Psoas muscle (tissue), 8 donors: Measurements from ENCODE around the gene EVL. TPM values are rescaled to one million over a fixed set of nuclear protein-coding genes. Genes with fewer than 3 reads are reported as not detected.
A peak's percentile ranks its signal among the peaks of the same experiment; 100 is the strongest.

ENCODE experiments used
- ATAC-seq, 4 donors: fragments of 200-7000 bp; cut with Tn5 transposase; one replicate each; pipeline ENCODE4 v1.9.1; 2020; ENCODE audit warnings: moderate library complexity in 3 of 4, mild to moderate bottlenecking in 2 of 4
- DNase-seq, 2 donors: peaks; one replicate each; pipeline ENCODE4 v3.0.0-alpha.2; 2020
- H3K27ac ChIP-seq: fragments of 200-600 bp; one replicate; pipeline ENCODE4 v1.8.0; 2022
- H3K27me3 ChIP-seq, 3 donors: fragments of 200-600 bp in 1 of 3; one replicate each; pipeline versions ENCODE4 v1.6.1 to v1.8.0; 2013 to 2022; ENCODE audit warnings: low read length in 2 of 3, mild to moderate bottlenecking in 2 of 3, moderate library complexity in 1 of 3; ENCODE audit not compliant: insufficient read depth in 3 of 3
- H3K36me3 ChIP-seq, 2 donors: fragments of 200-600 bp in 1 of 2; one replicate each; pipeline versions ENCODE4 v1.6.1 to v1.8.0; 2013 to 2022; ENCODE audit warnings: low read depth in 1 of 2, mild to moderate bottlenecking in 1 of 2, moderate library complexity in 1 of 2; ENCODE audit not compliant: insufficient read depth in 1 of 2
- H3K4me1 ChIP-seq: fragments of 200-600 bp; one replicate; pipeline ENCODE4 v1.8.0; 2022
- H3K4me3 ChIP-seq: fragments of 200-600 bp; one replicate; pipeline ENCODE4 v1.8.0; 2022; ENCODE audit warnings: mild to moderate bottlenecking
- H3K9me3 ChIP-seq: fragments of 200-600 bp; one replicate; pipeline ENCODE4 v1.8.0; 2022
- WGBS, 3 donors: extraction: QIAGEN DNeasy Blood & Tissue Kit; methylation state at CpG; one replicate each; pipeline versions ENCODE4 v1.1.6 to v1.1.7; 2013; 5-methylcytosine and 5-hydroxymethylcytosine counted together
- intact Hi-C, 2 donors: fragments of 100-400 bp; cut with DNase I; formaldehyde crosslinking; loops; one replicate each; pipeline versions ENCODE4 v1.11.0 to v1.14.2; 2022
- polyA plus RNA-seq, 3 donors: library from polyadenylated mRNA; stranded (reverse); fragments of 200-250 nt; gene quantifications; one replicate each; pipeline ENCODE4 v1.2.3, GENCODE V29; 2013
- total RNA-seq, 4 donors: library from RNA; stranded (reverse); fragmentation: NEBNext Ultra II Directional in 2 of 4; extraction: Animal tissue kit (Norgen Biotek cat#: 25700) in 2 of 4; gene quantifications; one replicate each; pipeline versions ENCODE4 v1.2.1 to v1.2.4, GENCODE V29; 2021 to 2023
- TF ChIP-seq, protein P1 (sequence below): fragments of 200-600 bp; IDR thresholded peaks from one replicate; pipeline ENCODE4 v1.8.0; 2022; ENCODE audit warnings: antibody characterized with exemption
- donor health status: healthy with polysubstance abuse.
- donor health status: DM: no; HTN: no; CAD: no; lungs with moderate emphysema.
- donor health status: Bipolar disorder and iron deficiency.
- donor health status: healthy.
- donor health status: DM: yes; HTN: yes; CAD: no.
- donor health status: DM: no; HTN: no; CAD: no.
- donor health status: DM: no; HTN: no; CAD: no.
- donor health status: DM: yes; HTN: yes; CAD: no.

Gene EVL
- total and polyA plus RNA-seq, 7 donors, result 9.6 to 30.4 (median 17.1) TPM

DNA sequence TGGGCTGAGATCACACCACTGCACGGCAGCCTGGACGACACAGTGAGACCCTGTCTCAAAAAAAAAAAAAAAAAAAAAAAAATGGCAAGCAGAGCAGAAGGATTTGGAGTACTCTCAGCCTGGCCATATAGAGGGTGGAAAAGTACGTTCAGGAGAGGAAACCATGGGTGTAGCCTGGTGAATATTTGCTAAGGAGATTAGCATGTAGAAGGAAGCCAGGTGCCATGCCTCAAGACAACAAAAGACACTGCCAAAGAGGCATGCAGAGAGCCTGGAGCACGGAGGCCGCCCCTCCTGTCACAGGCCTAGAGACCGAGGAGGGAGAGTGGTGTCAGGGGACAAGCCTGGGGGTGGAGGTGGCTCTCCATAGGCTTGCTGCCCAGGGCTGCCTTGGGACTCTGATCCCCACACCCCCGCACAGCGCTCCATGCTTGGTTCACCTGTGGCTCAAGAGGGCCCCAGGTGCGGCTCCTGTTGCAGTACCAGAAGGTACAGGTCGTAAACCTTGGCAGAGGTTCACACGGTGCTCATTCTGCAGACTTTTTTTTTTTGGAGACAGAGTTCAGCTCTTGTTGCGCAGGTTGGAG is 122.1 kb downstream of the EVL start:
- ATAC-seq, result no peak
- DNase-seq, result no peak
- Histone ChIP-seq H3K4me1 (no peaks in the 10 kb centered on the region), H3K9me3 (no peaks in the 10 kb centered on the region), H3K27me3 (no peaks in the 10 kb centered on the region), H3K27ac (no peak overlapping the region), H3K4me3 (no peak overlapping the region), H3K36me3 (no peaks in the 10 kb centered on the region)
- intact Hi-C loops, result no loop called here
- 84 to 93% (median 86%) methylated on average over 11 to 12 of the region's 12 CpGs for WGBS, 3 donors
- TF ChIP-seq, protein P1, sequence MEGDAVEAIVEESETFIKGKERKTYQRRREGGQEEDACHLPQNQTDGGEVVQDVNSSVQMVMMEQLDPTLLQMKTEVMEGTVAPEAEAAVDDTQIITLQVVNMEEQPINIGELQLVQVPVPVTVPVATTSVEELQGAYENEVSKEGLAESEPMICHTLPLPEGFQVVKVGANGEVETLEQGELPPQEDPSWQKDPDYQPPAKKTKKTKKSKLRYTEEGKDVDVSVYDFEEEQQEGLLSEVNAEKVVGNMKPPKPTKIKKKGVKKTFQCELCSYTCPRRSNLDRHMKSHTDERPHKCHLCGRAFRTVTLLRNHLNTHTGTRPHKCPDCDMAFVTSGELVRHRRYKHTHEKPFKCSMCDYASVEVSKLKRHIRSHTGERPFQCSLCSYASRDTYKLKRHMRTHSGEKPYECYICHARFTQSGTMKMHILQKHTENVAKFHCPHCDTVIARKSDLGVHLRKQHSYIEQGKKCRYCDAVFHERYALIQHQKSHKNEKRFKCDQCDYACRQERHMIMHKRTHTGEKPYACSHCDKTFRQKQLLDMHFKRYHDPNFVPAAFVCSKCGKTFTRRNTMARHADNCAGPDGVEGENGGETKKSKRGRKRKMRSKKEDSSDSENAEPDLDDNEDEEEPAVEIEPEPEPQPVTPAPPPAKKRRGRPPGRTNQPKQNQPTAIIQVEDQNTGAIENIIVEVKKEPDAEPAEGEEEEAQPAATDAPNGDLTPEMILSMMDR, result no peak

DNA sequence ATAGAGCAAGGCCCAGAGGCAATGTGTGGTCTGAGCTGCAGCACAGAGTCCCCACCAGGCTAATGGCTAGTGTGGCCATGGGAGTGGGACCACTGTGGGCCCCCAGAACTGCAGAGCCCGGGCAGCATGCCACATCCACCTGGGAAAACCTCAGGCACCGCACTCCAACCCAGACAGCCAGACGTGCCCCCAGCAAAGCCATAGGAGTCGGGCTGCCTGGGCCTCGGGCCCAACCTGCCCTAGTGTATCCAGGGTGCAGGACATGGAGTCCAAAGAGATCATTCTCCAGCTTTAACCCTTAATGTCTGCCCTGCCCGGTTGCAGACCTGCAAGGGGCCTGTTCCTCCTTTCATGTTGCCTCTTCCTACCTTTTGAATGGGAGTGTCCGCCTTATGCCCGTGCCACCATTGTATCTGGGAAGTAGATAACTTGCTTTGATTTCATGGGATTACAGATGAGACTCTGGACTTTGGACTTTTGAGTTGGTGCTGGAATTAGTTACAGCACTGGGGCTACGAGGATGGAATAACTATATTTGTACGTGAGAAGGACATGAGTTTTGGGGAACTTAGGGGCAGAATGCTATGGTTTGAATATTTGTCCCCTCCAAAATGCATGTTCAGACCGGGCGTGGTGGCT is 123.3 kb downstream of the EVL start:
- Histone ChIP-seq H3K9me3 (no peaks in the 10 kb centered on the region), H3K4me3 (no peak overlapping the region), H3K27me3 (no peaks in the 10 kb centered on the region), H3K4me1 (peaks cover 4% of the 10 kb centered on the region), H3K27ac (no peak overlapping the region), H3K36me3 (no peaks in the 10 kb centered on the region)
- WGBS, 3 donors, result 85 to 92% (median 91%) methylated on average over 12 of the region's 12 CpGs
- intact Hi-C loops, result no loop called here
- ATAC-seq (no peak), DNase-seq (no peak)
- TF ChIP-seq, protein P1, result no peak

DNA sequence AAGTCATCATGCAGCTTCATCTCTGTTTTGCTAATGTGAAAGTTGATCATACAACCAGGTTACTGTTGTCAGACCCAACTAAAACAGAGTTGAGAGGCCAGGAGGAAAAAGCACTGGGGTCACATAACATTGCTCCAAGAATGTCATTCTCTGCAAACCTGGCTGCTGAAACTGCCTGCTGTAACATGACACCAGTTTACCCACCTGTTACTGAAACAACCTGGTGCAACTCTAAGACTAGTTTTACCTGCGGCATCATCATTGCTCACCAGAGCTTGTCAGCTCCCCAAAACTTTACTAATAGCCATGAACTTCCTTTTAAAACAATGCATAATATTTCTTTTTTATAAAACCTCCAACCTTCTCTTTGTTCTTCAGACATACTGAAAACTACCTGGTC is 124.9 kb downstream of the EVL start:
- ATAC-seq, result no peak
- intact Hi-C loops, result loop anchor here (5.0 kb wide), 2 partner anchors 208 to 458 kb away; no protein-coding TSS in a partner anchor
- no peak for DNase-seq
- 81 to 98% (median 90%) methylated on average over 1 of the region's 1 CpG for WGBS, 3 donors
- Histone ChIP-seq H3K36me3 (no peaks in the 10 kb centered on the region), H3K9me3 (no peaks in the 10 kb centered on the region), H3K4me1 (peaks cover 4% of the 10 kb centered on the region), H3K27ac (no peak overlapping the region), H3K4me3 (no peak overlapping the region), H3K27me3 (no peaks in the 10 kb centered on the region)
- TF ChIP-seq, protein P1, result no peak

DNA sequence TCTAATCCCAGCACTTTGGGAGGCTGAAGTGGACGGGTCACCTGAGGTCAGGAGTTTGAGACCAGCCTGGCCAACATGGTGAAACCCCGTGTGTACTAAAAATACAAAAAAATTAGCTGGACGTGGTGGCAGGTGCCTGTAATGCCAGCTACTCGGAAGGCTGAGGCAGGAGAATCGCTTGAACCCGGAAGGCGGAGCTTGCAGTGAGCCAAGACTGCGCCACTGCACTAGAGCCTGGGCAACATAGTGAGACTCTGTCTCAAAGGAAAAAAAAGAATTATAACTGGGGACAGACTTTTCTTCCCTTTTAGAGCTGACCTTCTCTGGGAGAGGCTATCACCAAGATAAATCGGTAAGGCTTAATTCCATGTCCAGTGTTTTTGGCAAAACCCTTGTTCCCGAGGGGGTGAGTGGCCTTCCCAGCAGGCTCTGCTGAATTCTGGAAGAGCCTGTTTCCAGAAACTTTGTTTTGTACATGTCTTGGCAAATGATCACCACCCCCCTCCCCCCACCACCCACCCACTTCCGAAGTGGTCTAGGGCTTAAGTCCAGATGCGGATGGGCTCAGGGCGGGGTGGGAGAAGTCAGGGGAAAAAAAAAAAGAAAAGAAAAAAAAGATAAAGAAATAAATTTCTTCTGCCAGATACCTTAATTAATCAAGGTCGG is 126.5 kb downstream of the EVL start:
- peak overlapping the region; percentile 75 for H3K27ac ChIP-seq
- peak overlapping the region; percentile 68 for H3K4me3 ChIP-seq
- WGBS, 3 donors, result 57 to 68% (median 58%) methylated on average over 14 of the region's 14 CpGs
- no peaks in the 10 kb centered on the region for H3K27me3 ChIP-seq
- peaks cover 4% of the 10 kb centered on the region for H3K4me1 ChIP-seq
- ATAC-seq (no peak), DNase-seq (no peak)
- intact Hi-C loops, result loop anchor here (1.0 to 5.0 kb wide), 3 partner anchors 209 to 459 kb away; no protein-coding TSS in a partner anchor
- no peaks in the 10 kb centered on the region for H3K9me3 ChIP-seq
- TF ChIP-seq, protein P1, result no peak
- H3K36me3 ChIP-seq, result no peaks in the 10 kb centered on the region
